GM19043 (cell line): ENCODE measurements around the gene ARHGEF37.
"Not testable (repeated sequence)": the region's sequence is repeated elsewhere in the genome, so short reads cannot be mapped to it uniquely, and the experiment has no call there.

Experiments used
- ATAC-seq: cut with Tn5 transposase; IDR thresholded peaks from one replicate; pipeline ENCODE4 v1.9.1; 2021; ENCODE audit warnings: low read depth; ENCODE audit not compliant: unreplicated experiment

Gene ARHGEF37

GRCh38 chr5:149581192-149581861 lies at the start of gene ARHGEF37:
ARHGEF37 (plus strand) TSS chr5:149581498; CDS start chr5:149597770, 16,272 bp downstream.
- no peak for ATAC-seq

- ATAC-seq = no peak
Observed at GRCh38 chr5:149532413-149532812, 48.9 kb upstream of the ARHGEF37 start.

- ATAC-seq = not testable (repeated sequence)
Observed at GRCh38 chr5:149535787-149536186, 45.5 kb upstream of the ARHGEF37 start.

GRCh38 chr5:149537374-149537975 lies 43.8 kb upstream of the ARHGEF37 start:
- ATAC-seq = no peak

GRCh38 chr5:149540089-149540488 lies 41.2 kb upstream of the ARHGEF37 start:
- no peak for ATAC-seq

GRCh38 chr5:149541893-149542292 lies 39.4 kb upstream of the ARHGEF37 start:
- no peak for ATAC-seq

GRCh38 chr5:149543361-149544027 lies 37.8 kb upstream of the ARHGEF37 start:
- ATAC-seq = no peak

- ATAC-seq = no peak
Observed at GRCh38 chr5:149544028-149544420, 37.3 kb upstream of the ARHGEF37 start.

- ATAC-seq = no peak
Observed at GRCh38 chr5:149545327-149545726, 36.0 kb upstream of the ARHGEF37 start.

- ATAC-seq = no peak
Observed at GRCh38 chr5:149546974-149547373, 34.3 kb upstream of the ARHGEF37 start.

GRCh38 chr5:149549461-149550267 lies 31.6 kb upstream of the ARHGEF37 start:
- ATAC-seq = peak; percentile 28

- no peak for ATAC-seq
Observed at GRCh38 chr5:149550268-149550583, 31.1 kb upstream of the ARHGEF37 start.

- no peak for ATAC-seq
Observed at GRCh38 chr5:149550594-149551226, 30.6 kb upstream of the ARHGEF37 start.

GRCh38 chr5:149551227-149552037 lies 29.9 kb upstream of the ARHGEF37 start, which contains the start of gene CSNK1A1:
CSNK1A1 (minus strand) TSS chr5:149551439; CDS start chr5:149550964, 475 bp downstream.
- ATAC-seq = peak; percentile 90

GRCh38 chr5:149552038-149552494 lies 29.2 kb upstream of the ARHGEF37 start:
- no peak for ATAC-seq

GRCh38 chr5:149552553-149553160 lies 28.6 kb upstream of the ARHGEF37 start:
- ATAC-seq = no peak

GRCh38 chr5:149559706-149560105 lies 21.6 kb upstream of the ARHGEF37 start:
- ATAC-seq = no peak

- no peak for ATAC-seq
Observed at GRCh38 chr5:149561848-149562247, 19.4 kb upstream of the ARHGEF37 start.

- no peak for ATAC-seq
Observed at GRCh38 chr5:149563466-149563865, 17.8 kb upstream of the ARHGEF37 start.
